Stimulated activated CD8-positive, alpha-beta memory T cell treated with anti-CD3 and anti-CD28 coated beads, Interleukin-7, amount 100 ng/mL, for 24 hours (primary cell): ENCODE data around the gene CTRB1.
"Not testable (repeated sequence)": the region's sequence is repeated elsewhere in the genome, so short reads cannot be mapped to it uniquely, and the experiment has no call there.

Experiments
- DNase-seq: peaks from one replicate; pipeline ENCODE4 v3.0.0-alpha.2; 2020; ENCODE audit warnings: low read depth

The CTRB1 gene

DNA sequence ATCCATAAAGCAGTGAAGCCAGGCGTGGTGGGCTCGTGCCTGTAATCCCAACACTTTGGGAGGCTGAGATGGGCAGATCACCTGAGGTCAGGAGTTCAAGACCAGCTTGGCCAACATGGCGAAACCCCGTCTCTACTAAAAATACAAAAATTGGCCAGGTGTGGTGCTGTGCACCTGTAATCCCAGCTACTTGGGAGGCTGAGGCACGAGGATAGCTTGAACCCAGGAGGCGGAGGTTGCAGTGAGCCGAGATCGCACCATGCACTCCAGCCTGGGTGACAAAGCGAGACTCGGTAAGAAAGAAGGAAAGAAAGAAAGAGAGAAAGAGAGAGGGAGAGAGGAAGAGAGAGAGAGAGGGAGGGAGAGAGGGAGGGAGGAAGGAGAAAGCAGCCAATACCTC is 53.8 kb downstream of the CTRB1 start:
- DNase-seq = not testable (repeated sequence)

DNA sequence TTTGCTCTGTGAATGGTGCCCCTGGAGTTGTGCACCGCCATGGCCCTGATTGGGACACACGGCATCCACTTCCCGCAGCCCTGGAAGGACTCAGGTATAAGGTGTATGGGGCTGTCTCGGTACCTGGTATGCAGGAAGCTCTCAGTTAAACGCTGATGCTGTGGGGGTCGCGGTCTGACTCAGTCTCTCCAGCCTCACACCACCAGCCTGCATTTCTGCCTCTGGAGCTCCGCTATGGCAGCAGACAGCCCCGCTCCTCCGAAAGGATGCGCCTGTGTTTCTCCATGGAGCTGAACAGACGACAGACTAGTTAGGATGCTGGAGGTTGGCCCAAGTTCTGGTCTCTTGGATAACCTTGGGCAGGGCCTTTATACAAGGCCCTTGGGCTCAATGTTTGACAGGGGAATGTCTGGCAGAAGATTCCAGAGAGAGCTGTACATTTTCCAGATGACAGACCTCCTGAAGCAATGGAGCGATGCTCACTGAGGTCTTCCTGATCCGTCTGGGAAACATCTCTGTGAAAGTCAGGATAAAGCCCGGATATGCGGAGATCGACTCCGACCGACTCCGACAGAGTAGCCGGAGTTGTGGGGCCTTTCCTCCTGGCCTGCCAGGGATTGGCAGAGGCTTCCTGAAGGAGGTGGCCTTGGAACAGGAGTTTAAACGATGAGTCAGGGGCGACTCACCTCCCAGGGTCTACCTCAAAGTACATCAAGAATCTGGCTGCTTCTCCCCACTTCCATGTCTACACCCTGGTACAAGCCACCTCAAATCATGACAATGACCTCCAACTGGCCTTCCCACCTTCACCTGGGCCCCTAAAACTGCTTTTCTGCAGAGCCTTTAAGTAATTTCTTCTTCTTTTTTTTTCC is 54.5 kb downstream of the CTRB1 start:
- no peak for DNase-seq
